UCSD-AML1 (cell line): ENCODE data around the gene GUK1.
"Not testable (repeated sequence)": the region's sequence is repeated elsewhere in the genome, so short reads cannot be mapped to it uniquely, and the experiment has no call there.

ENCODE experiments used
- DNase-seq: peaks from one replicate; lab custom pipeline; 2025; ENCODE audit not compliant: unreplicated experiment; lab: John Stamatoyannopoulos, UW

The GUK1 gene

DNA sequence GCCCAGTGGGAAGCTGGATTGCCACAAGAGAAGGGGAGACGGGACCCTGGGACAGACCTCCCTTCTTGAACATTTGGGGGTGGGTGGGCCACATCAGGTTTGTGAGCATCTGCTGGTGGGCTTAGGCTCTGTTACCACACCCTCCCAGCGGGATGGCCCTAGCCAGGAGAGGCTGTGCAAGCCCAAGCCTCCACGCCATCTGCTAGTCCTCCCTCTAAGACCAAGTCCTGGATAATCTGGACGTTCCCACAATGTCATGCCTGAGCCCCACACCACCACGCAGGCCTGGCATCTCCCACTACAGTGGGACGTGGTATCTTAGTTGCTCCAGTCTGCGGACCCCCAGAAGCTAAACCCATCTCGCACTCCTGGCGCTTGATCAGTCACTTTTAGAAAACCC, 21.8 kb downstream of the GUK1 start:
- no peak for DNase-seq

DNA sequence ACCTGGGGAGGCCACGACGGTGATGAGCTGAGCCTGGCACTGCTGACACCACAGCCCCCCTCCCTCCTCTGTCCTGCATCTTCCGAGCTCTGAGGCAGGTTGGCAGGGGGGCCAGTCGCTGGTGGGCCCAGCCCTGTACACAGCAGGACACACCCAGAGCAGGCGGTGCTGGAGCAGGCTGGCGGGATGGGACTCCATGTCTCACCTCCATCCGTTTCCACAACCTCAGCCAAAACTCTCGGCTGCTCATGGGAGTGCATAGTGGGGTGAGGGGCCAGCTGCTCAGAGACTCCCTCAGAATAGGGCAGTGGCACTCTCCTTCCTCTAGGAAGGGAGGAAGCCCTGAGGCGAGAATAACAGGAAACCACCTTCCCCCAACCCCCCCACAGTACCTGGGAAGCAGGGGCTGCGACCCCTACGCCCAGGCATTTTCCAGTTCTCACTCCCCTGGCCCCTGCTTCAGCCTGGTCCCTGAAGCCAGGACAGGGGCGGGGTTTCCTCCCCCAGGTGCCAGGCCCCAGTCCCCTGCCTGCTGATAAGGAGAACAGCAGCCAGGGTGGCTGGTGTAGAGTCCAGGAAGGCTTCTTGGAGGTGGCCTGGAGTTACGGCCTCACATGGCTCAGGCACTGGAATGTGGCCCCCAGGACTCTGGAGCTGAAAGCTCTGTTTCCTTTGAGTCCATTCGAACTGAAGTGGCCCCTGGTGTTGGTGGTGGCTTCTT, 22.4 kb downstream of the GUK1 start:
- DNase-seq = peak; percentile 70

DNA sequence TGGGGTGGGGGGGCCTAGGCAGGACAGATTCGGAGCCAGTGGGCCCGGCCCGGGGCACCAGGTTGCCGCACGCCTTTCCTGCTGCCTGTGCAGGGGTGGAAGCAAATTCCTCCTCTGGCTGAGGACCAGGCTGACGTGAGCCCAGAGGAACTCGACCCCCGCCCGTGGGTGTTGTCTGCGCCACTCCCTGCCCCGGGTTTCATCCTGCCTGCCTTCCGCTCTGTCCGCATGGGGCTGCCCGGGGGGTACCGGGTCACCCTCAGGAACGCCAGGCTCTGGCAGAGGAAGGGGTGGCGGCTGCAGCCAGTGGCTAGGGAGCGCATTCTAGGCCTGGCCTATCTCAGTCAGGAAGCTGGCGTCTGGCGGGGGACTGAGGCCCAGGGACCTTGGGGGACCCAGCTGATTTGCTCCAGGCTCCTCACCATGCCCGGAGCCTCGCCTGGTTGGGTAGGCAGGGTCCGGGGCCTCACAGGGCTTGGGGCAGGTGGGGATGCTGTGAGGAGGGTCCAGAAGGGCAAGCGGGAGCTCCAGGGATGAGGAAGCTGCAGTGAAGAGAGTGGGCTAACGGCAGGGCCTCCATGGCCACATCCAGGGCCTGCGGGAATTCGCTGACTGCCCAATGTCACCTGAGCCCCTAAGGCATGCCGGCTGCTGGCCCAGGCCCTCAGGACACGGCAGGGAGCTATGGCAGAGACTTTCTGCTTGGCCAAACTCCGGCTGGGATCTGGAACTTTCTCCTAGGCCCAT, 23.1 kb downstream of the GUK1 start:
- peak; percentile 70 for DNase-seq

GRCh38 chr1:228163776-228164519, 23.9 kb downstream of the GUK1 start:
- DNase-seq = no peak

- no peak for DNase-seq
Observed at GRCh38 chr1:228164561-228165371, 24.7 kb downstream of the GUK1 start.

GRCh38 chr1:228165372-228166169, 25.5 kb downstream of the GUK1 start, which contains the start of gene IBA57:
Gene IBA57 (plus strand): TSS chr1:228165804. CDS start chr1:228165817, 13 bp downstream.
- DNase-seq = peak; percentile 99

DNA sequence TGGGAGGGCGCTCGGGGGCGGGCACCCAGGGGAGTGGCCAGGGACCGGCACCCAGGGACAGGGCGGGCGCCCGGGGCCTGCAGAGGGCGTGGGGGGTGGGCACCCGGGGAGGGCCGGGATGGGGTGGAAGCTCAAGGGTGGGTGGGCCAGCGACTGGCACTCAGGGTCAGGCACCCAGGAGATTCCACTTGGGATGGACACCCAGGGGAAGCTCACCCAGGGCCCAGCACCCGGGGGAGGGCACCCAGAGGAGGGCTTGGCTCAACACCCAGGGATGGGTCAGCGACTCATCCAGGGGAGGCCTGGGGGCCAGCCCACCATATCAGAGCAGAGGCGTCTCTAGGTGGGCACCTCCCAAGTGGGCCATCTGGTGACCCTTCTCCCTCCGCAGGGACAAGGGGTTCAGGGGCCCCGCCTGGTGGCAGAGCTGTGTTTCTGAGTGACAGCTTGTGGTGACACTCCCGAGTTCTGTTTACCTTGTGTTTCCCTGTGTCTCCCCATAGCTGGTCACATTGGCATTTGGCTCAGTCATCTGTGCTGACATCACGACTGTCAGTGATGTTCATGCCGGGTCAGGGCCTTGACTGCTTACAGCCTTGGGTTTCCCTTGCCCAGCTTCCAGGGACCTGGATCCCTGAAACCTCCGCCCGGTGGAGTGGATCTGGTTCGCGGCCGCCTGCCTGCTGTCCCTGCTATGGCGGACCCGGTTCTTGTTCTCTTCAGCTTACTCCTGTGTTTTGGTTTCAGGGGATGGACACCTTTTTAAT, 26.3 kb downstream of the GUK1 start:
- peak; percentile 81 for DNase-seq

DNA sequence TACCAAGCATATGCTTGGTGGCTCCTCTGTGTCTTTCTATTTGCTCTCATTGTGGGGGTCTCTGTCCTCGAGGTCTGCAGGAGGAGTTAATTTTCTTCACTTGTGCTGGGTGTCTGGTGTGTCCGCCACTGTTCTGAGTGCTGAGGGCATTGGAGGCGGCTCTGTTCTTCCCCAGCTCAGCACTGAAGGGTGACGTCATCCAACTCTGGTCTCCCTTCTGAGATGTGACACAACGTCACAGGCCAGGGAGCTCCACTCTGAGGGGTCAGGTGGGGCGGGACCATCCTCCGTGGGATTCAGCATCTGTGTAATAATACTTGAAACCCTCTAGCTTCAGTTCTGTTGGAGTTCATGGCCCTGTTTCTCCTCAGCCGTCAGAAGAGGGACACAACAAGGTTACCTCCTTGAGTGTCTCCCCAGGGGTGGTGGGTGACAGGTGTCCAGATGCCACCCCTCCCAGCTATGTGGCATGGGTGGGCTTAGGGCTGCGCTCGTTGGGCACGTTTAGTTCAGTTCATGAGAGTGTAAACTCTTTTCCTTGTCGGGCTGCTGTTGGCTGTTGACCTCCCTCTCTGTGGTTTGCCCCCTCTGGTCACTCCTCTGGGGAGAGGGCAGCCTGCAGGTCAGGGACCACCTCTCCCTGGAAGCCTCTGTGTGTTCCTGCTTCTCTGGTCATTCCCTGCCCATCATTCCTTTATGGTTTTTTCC, 28.6 kb downstream of the GUK1 start:
- DNase-seq = no peak

DNA sequence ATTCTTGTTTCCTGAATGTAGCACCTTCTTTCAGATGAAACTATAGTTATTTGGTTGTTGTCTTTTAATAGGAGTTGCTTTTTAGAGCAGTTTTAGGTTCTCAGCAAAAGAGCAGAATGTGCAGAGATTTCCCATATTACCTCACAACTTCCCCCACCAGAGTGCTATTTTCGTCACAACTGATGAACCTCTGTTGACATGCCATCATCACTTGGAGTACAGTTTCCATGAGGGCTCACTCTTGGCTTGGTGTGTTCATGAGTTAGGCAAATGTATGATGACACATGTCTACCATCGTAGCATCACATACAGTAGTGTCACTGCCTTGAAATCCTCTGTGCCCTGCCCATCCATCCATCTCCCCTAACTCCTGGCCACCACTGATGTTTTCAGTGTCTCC, 29.3 kb downstream of the GUK1 start:
- DNase-seq = no peak

DNA sequence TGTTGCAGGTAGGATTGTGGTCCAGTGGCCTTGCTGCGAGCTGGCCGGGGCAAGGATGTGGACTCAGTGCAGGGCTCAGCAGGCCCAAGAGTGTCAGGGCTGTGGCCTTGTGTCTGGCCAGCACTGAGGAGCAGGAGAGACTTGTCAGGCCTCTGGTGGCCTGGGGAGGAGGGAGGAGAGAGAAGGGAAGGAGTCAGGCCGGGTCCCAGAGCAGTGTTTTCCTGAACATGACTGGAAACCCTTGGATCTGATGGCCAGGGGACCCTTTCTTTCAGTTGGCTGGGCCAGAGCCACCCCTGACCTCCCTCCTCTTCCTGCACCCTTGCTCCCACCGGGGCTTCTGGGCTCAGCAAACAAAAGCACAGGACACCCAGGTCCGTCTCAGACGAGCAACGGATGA, 30.6 kb downstream of the GUK1 start:
- DNase-seq = no peak

GRCh38 chr1:228171221-228171891, 31.3 kb downstream of the GUK1 start:
- DNase-seq = no peak

- no peak for DNase-seq
Observed at GRCh38 chr1:228172591-228173527, 32.8 kb downstream of the GUK1 start.

DNA sequence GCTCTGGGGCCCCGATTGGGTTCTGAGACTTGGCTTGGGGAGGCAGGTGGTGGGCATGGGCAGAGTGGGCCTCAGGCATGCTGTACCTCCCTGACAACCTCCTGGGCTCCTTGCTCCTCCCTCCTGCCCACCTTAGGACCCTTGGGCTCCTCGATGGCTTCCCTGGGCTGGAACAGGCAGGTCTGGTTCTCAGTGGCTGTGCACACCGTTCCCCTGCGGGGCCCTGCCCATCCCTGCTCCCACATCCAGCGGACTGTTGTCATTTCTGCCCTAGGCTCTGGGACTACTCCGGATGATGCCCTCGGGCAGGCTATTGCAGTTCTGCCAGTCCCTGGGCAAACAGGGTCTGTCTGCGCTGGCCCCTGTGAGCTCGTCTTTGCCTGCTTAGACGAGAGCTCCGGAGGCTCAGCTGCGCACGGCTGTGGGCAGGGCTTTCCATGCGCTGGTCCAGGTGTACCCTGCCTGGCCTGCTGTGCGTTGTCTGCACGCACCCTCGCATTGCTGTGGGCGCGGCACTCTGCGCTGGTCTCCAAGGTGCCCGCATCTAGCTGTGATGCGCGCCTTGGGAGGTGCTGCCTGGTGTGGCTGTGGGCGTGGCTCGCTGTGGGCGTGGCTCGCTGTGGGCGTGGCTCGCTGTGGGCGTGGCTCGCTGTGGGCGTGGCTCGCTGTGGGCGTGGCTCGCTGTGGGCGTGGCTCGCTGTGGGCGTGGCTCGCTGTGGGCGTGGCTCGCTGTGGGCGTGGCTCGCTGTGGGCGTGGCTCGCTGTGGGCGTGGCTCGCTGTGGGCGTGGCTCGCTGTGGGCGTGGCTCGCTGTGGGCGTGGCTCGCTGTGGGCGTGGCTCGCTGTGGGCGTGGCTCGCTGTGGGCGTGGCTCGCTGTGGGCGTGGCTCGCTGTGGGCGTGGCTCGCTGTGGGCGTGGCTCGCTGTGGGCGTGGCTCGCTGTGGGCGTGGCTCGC, 33.7 kb downstream of the GUK1 start:
- not testable (repeated sequence) for DNase-seq

- no peak for DNase-seq
Observed at GRCh38 chr1:228174482-228175315, 34.6 kb downstream of the GUK1 start.
